Stimulated activated CD8-positive, alpha-beta memory T cell treated with anti-CD3 and anti-CD28 coated beads, Interleukin-7, amount 100 ng/mL, for 48 hours (primary cell): Measurements from ENCODE around the gene MICOS13.
"Not testable (repeated sequence)": the region's sequence is repeated elsewhere in the genome, so short reads cannot be mapped to it uniquely, and the experiment has no call there.

Source experiments
- DNase-seq, 2 donors: peaks; one replicate each; pipeline ENCODE4 v3.0.0-alpha.2; 2020; ENCODE audit warnings: low read depth in 1 of 2; ENCODE audit errors: extremely low read depth in 1 of 2

The MICOS13 gene

DNA sequence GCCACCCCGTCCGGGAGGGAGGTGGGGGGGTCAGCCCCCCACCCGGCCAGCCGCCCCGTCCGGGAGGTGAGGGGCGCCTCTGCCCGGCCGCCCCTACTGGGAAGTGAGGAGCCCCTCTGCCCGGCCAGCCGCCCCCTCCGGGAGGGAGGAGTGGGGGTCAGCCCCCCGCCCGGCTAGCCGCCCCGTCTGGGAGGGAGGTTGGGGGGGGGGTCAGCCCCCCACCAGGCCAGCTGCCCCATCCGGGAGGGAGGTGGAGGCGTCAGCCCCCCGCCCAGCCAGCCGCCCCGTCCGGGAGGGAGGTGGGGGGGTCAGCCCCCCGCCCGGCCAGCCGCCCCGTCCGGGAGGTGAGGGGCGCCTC lies 21.7 kb upstream of the MICOS13 start:
- DNase-seq: not testable (repeated sequence)

DNA sequence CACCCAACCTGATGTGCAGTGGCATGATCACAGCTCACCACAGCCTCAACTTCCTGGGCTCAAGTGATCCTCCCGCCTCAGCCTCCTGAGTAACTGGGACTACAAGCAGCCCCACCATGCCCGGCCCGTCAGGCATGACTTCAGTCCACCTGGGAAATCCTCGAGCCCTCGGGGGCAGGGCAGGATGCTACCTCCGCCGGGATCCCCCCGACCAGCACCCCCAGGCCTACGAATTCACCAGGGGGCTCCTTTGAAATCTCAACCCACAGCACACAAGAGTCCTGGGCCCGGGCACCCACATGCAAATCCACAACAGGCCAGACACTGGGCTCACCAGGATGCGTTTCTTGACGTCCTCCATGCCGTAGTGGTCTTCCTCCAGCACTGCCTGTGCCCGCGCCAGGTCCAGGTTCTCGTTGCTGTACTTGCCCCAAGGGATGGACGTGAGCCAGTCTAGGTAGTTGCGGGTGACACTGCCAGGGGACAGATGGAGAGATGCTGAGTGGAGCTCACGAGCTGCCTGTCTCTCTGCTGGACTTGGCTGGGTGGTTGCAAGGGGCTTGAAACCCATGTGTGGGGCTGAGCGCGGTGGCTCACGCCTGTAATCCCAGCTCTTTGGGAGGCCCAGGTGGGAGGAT lies 20.3 kb upstream of the MICOS13 start:
- no peak for DNase-seq

DNA sequence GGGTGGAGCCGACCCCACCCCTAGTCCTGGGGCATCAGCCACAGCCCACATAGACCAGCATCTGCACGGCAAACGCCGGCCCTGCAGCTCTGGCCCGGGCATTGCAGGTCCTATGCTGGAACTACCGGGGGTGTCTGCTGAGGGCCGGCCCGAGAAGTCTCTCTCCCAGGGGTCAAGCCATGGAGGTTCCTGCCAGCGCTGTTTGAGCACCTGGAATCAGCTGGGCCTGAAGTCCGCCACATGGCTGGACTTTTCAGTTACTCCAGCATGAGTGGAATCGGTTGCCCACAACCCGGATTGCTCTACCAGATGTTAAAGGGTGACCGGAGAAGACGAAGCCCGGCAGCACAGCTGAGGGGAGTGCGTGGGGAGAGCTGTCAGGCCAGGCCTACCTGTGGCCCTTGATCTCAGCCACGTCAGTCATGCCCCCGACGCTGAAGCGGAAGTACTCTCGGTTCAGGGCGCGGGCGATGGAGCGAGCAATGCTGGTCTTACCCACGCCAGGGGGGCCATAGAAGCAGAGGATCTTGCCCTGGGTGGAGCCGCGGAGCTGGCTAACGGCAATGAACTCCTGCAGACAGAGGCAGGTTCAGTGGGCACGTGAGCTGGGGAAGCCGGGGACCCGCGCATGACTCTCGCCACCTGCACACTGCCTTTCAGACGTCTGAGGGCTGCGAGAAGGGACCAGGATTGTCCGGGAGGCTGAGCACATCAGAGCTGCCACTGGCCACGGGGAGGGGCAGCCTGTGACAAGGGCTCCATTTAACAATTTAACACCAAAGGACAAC lies 18.5 kb upstream of the MICOS13 start:
- no peak for DNase-seq

DNA sequence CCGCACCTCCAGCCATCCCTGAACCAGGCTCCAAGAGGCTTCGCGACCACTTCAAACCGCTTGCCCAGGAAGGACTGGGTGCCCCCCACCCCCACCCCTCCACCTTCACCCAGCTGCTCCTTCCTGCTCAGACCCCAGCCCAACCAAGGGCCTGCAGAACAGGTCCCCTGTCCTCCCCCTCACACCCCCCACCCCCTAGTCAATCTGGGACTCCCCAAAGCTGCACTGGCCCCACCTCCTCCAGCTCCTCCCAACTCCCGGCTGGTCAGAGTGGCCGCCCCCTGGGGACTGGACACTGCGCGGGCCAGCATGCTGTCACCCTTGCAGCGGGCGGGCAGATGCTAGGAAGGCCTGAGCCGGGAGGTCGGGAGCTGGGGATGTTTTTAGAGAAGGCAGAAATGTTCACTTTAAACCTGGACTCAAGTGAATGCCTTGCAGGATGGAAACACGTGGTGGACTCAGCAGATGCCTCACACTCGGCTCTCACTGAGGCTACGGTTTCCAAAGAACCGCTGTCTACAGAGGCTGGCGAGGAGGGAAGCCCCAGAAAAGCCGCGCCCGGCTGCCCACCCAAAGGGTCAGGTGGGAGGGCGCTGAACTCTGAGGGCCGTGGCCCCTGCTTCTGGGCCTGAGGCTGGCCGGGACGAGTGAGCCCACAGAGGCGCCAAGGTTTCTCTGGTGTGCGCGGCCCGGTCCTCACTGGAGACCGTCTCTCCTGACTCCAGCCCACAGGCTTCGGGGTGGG lies 17.7 kb upstream of the MICOS13 start:
- no peak for DNase-seq

DNA sequence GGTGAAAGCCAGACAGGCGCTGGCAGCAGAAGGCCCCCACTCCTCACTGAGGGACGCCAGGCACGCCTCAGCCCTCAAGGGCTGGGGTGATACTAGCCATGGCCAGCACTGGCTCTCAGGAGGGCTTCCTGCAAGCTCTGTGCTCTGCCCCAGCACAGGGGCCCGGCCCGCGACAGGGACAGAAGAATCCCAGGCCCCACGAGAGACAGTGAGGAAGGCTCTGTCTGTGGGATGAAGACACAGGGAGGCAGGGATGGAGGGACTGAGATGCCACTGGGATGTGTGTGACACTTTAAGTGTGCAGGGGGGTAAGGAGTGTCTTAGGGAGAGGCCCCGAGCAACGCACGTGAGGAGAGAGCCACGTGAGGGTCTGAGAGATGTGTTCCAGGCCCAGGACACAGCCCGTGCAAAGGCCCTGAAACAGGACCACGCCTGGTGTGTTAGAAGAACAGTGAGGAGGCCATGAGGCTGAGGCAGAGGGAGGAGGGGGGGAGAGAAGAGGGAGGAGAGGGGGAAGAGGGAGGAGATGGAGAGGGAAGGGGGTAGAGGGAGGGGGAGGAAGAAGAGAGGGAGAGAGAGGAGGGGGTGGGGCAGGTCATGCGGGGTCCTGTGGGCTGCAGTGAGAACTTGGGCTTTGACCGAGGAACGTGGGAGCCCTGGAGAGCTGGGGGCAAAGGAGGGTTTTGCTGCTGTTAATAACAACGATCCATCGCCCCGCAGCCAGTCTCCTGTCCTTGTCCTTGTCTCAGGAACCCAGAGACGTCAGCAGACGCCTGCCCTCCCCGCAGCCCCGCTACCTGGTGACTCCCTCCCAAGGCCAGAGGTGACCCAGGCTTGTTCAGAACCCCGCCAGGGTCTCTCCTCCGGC lies 16.9 kb upstream of the MICOS13 start:
- no peak for DNase-seq

DNA sequence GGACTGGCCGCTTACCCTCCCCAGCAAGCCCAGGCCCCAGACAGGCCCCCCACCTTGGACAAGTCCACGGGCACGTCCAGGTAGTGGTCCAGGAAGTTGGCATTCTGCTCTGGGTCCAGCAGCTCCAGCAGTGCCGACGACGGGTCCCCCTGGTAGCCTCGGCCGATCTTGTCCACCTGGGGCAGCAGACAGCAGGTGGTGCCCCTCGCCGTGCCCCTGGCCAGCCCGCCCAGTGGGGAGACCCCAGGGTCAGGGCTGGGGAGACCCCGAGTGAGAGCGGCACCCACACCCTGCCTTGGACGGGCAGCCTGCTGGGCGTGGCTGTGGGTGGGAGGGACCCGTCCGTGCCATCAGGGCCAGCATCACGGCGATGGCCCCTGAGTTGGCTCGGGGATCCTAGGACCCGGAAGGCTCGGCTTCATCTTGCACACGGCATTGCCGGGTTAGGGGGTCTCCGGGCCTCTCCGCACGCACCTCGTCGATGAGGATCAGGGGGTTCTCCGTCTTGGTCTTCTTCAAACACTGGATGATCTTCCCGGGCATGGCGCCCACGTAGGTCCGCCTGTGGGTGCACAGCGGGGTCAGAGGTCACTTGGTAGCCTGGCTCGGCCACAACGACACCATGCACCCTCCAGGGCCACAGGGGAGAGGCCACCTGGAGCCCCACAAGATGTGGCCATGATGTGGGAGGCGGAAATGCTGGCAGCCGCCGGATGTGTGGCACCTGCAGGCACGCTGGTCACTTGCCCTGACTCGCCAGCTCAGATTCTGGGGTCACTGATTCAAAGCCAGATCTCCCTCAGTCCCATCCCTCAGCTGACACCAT lies 16.1 kb upstream of the MICOS13 start:
- DNase-seq: no peak

DNA sequence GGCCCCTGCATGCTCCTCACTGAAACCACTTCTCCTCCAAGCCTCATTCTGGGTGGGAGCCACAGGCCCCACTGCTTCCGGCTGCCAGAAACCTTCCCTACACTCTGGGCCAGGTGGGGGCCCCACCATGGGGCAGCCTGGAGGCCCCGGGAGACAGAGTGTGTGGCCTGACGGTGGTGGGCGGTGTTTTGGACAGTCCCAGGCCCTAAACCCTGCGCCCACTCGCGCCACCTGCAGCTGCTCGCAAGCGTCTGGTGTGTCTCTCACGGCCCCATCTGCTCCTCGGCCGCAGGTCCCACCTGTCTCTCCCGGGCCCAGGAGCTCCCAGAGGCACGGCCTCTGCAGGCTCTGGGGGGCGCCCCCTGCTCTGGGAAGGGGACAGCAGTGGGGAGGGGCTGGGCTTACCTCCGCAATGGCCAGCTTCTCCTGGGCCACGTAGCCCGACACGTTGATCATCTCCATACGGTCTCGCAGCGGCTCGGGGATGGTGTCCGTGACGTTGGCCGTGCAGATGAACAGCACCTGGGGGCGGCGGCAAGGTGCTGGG lies 15.4 kb upstream of the MICOS13 start:
- DNase-seq: no peak

DNA sequence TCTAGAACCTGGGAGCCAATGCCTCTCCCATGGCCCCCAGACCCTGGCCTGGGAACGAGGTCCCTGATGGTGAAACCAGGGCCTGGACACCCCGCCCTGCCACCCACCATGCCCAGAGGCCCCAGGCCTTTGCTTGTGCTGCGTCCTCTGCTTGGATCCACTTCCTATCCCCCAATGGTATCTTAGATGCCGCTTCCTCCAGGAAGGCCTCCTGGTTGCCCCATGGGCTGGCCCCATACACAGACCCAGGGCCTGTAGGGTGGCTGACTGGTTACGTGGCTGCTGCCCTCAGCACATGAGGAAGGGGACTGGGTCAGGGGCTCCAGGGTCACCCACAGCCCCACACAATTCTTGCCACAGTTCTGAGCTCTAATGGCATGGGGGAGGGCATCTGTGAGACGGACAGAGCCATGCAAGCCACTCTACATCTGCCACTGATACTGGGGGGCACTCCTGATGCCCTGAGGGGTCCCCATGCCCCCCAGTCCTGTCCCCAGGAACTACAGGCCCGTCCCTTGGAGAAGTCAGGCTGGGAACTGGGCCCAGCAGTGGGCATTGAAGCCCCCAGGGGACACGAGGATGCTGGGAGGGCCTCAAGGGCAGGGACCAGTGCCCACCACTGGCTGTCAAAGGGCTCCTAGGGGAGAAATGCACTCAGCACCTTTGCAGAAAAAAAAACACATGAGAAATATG lies 14.8 kb upstream of the MICOS13 start:
- no peak for DNase-seq

DNA sequence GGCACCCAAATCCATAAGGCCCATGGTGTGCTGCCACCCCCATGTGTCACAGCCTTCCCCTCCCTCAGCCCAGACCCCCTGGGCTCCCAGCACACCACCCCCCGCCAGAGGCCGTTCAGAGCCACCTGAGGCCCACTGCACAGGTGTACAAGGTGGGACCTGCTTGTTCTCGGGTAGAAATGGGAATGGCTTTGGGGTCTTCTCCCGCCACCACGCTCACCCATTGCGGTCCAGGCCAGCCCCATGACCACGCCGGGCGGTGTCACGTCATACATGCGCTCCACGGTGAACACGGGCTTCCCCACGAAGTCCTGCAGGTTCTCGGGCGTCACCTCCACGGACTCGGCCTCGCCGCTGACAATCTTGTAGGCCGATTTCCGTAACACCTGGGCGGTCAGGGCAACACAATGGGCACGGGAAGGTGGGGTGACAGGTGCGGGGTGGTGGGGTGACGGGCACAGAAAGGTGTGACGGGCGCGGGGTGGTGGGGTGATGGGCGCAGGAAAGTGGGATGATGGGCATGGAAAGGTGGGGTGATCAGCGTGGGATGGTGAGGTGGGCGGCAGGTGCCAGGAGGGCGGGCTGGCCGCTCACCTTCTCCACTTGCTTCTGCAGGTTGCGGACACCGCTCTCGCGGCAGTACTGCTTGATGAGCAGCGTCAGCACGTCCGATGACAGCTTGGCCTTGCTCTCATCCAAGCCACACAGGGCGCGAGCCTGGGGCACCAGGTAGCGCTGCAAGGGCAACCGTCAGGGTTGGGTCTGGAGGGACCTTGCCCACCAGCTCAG lies 14.0 kb upstream of the MICOS13 start:
- no peak for DNase-seq

DNA sequence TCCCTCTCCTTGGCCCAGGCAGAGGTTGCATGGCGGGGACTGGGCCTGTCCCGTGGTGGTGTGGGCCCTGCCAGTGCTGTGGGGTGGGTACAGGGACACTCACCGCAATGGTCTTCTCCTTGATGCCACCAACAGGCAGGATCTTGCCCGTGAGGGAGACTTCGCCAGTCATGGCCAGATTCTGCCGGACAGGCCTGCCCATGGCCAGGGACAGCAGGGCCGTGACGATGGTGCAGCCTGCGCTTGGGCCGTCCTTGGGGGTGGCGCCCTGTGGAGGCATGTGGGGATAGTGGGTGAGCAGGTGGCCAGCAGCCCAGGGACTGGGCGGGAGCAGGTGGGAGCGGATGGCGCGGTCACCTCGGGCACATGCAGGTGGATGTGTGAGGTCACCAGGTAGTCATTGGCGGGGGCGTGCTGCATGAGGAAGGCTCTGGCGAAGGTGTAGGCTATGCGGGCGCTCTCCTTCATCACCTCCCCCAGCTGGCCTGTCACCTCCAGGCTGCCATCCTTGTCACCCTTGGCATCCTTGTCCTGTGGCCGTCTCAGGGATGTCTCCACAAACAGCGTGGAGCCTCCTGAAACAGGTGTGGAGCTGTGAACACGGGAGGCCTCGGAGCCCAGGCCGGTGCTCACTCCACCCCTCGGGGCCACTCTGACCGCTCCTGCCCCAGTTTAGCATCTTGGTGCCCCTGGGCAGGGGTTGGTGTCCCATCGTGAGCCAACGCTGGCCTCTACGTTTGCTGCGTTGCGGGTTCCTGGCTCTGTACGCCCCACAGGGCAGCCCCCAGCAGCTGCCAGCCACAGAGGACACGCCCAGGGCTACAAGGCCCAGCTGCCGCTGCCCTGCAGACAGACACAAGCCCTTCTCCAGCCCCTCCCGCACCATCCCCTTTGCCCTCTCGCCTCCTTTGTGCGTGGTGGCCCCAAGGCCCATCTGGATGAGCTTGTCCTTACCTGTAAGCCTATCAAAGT lies 13.2 kb upstream of the MICOS13 start:
- no peak for DNase-seq

DNA sequence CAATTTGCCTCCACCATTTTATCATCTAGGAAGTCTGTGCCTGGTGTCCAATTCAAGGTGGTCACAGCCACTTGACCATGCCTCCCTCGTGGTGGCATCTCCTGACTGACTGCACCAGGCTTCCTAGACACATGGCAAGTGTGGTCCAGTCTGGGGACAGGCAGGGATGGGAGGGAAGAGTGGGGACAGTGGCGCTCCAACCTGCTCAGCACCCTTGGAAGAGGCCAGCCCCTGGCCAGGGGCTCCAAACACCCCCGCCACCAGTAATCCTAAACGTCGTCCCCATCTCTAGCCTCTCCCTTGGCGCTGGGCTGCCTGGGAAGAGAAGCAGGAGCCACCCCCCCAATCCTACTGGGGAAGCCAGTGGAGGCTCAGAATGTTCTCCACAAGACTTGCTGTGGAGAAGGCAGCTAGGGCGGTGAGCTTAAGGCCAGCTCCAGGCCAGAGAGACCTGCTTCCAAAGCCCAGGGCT lies 12.4 kb upstream of the MICOS13 start:
- no peak for DNase-seq

DNA sequence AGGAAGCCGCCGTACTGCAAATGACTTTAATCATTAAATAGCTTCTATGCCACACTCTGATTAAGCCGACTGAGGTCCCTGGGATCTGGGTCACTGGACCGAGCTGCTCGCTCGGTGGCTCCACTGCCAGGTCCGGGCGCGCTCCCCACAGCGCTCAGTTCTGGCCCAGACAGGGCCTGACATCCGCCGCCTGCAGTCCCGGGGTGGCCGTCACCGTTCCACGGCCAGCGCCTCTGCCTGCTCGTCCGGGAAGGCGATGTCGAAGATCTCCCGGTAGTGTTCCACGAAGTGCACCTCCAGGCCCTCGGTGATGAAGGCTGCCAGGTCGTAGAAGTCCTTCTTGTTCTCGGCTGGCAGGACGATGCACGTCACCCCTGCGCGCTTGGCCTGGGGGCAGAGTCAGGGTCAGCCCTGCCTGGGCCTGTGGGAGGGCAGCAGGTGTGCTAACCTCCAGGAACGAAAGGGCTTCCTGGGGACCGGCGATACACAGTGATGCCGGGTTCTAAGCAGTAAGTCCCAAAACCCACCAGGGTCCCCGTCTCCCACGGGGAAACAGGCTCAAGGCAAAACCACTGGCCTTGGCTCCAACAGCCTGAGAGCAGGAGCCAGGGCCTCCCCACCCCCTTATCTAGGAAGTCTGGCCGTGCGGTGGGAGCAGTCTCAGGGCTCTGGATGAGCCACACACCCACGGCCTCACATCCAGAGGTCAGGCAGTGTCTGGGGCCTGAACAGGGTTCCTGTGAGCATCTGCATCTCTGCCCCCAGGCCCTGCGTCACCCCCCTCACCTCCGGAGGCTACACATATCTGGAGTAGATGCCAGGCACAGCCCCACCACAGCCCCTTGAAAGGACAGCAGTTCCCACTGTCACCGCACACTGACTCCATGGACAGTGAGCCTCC lies 11.8 kb upstream of the MICOS13 start:
- no peak for DNase-seq

DNA sequence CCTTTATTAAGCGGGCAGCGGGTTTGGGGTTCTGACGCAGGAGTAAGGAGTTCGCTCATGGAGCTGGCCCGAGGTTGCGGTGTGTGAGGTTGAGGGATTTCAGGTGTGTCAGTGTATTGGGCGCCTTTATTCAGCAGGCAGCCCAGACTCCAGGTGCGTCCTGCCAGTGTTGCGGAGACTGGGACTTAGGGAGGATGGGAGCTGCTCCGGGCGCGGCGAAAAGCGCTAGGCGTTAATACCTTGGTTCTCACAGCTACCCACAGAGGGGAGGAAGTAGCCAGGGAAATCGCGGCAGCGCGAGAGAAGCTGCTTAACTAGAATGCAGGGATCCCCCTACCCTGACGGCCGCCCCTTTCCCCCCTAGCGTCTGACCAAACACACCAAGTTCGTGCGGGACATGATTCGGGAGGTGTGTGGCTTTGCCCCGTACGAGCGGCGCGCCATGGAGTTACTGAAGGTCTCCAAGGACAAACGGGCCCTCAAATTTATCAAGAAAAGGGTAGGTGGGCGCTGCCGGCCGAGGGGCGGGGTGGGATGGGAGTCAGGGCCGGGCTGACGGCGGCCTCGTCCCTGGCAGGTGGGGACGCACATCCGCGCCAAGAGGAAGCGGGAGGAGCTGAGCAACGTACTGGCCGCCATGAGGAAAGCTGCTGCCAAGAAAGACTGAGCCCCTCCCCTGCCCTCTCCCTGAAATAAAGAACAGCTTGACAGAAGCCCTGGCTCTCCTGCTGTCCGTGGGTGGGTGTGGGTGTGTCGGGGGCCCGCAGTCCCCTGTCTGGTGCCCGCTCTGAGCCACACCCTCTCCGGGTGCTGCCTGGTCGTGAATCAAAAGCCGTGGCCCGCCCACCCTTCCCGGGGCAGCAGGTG lies 10.9 kb upstream of the MICOS13 start:
- peak in 1 of 2 donors; percentile 69 for DNase-seq

DNA sequence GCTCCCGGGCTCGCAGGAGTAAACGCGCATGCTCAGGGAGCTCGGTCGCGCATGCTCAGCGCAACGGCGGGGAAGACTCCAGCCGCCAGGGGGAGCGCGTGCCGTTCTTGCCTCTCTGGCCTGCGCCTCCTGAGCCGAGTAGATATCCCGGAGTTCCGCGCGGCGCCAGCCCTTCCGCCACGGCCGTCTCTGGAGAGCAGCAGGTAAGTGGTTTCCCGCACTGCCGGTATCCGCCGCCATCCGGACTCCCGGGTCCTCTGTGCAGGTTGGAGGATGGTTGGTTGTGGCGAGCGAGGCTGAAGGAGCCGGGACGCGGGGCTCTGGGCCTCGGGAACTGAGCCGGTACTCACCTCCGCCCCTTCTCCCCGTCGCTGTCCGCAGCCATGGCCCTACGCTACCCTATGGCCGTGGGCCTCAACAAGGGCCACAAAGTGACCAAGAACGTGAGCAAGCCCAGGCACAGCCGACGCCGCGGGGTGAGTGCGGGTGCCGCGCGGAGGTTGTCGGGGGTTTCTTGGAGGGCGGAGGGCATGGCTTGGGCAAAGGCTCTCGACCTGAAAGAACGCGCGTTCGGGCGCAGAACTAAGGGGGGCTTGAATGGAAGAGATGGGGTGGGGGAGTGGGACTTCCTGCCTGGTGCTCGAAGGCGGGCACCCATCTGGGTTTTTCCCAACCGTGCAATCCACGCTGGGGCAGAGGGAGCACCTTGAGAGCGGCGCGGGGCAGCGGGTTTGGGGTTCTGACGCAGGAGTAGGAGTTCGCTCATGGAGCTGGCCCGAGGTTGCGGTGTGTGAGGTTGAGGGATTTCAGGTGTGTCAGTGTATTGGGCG lies 10.0 kb upstream of the MICOS13 start, which contains the start of gene RPL36:
TSS of gene RPL36 (plus strand) at position 171 of the 830 bp plus-strand sequence. CDS start at position 384, 213 bp downstream.
- peak; percentile 95 for DNase-seq
